GM12865 (cell line): ENCODE measurements around the gene DNAH6.

ENCODE experiments used
- DNase-seq: peaks from one replicate; pipeline ENCODE4 v3.0.0; 2010; ENCODE audit warnings: low read depth
- H3K4me3 ChIP-seq: 2 replicates; pipeline ENCODE4 v1.5.1; 2011; ENCODE audit warnings: mild to moderate bottlenecking, low read depth, low read length, control low read depth
- TF ChIP-seq, protein P1 (sequence below): IDR thresholded peaks from 2 replicates; pipeline ENCODE4 v1.5.1; 2011; ENCODE audit warnings: low read length, control low read depth, low read depth, inconsistent platforms; ENCODE audit not compliant: insufficient read depth; ENCODE audit errors: missing control alignments

Gene DNAH6

DNA sequence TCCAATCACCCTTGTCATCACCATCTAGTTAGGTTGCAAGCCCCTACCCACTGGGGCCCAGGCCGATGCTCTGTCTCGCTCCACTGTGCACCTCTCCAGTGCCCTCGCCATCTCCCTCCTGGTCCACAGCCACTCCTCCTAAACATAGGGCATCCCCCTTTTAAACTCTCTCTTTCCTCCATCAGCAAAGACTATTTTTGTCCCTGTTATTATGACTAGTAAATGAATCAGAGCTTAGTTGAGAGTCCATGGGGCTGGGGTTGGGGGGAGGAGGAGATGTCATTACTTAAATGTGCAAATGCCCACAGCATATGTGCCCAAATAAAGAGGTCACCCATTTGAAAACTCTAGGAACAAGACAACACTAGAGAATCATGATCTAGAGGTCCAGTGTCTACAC lies 197.1 kb downstream of the DNAH6 start:
- H3K4me3 ChIP-seq: no peak overlapping the region
- no peak for DNase-seq
- TF ChIP-seq, protein P1, sequence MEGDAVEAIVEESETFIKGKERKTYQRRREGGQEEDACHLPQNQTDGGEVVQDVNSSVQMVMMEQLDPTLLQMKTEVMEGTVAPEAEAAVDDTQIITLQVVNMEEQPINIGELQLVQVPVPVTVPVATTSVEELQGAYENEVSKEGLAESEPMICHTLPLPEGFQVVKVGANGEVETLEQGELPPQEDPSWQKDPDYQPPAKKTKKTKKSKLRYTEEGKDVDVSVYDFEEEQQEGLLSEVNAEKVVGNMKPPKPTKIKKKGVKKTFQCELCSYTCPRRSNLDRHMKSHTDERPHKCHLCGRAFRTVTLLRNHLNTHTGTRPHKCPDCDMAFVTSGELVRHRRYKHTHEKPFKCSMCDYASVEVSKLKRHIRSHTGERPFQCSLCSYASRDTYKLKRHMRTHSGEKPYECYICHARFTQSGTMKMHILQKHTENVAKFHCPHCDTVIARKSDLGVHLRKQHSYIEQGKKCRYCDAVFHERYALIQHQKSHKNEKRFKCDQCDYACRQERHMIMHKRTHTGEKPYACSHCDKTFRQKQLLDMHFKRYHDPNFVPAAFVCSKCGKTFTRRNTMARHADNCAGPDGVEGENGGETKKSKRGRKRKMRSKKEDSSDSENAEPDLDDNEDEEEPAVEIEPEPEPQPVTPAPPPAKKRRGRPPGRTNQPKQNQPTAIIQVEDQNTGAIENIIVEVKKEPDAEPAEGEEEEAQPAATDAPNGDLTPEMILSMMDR: no peak

GRCh38 chr2:84716564-84716963 lies 200.3 kb downstream of the DNAH6 start:
- DNase-seq: no peak
- H3K4me3 ChIP-seq: no peak overlapping the region
- TF ChIP-seq, protein P1: no peak

GRCh38 chr2:84717302-84717701 lies 201.0 kb downstream of the DNAH6 start:
- TF ChIP-seq, protein P1: no peak
- H3K4me3 ChIP-seq: no peak overlapping the region
- DNase-seq: no peak

GRCh38 chr2:84719434-84719833 lies 203.1 kb downstream of the DNAH6 start:
- no peak overlapping the region for H3K4me3 ChIP-seq
- TF ChIP-seq, protein P1: no peak
- DNase-seq: no peak

DNA sequence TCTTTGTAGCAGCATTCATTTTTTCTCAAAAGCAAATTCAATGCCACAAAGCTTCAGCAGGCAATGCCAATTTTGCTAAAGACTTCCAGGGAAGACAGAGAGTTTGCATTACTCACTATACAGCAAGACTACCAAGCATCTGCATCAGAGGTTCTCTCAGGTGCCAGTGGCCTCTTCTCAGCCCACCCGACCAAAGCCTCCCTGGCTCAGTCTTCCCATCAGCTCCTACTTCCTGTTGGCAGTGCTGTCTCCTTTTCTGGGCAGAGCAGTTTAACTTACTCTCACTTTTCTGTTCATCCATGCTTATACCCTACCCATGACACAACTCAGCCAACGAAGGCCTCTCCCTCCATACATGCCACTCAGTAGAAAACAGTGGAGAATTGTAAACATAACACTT lies 207.5 kb downstream of the DNAH6 start:
- no peak overlapping the region for H3K4me3 ChIP-seq
- TF ChIP-seq, protein P1: no peak
- no peak for DNase-seq

DNA sequence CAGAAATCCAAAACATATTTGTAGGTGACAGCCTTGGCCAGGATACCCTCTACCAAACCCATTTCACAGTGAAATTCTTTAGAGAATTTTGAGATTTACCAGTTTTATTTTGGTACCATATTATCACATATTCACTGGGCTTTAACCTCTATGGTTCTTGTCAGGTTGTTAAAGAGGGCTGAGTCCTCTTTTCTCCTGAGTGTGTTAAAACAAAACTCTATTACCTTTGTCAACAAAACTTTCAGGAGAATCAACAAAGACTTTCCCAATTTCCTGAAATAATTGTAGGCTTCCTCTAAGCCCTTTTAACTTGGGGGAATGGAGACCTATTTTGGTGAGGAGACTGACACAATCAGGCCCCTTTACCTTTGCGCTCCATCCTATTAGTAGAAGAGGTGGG lies 209.4 kb downstream of the DNAH6 start:
- no peak for DNase-seq
- H3K4me3 ChIP-seq: no peak overlapping the region
- TF ChIP-seq, protein P1: no peak

GRCh38 chr2:84727315-84727714 lies 211.0 kb downstream of the DNAH6 start:
- TF ChIP-seq, protein P1: no peak
- no peak for DNase-seq
- H3K4me3 ChIP-seq: no peak overlapping the region
